Smooth muscle cell (in vitro differentiated cells): ENCODE measurements around the gene CGN. TPM values are rescaled to one million over a fixed set of nuclear protein-coding genes. Genes with fewer than 3 reads are reported as not detected.

Experiments used
- DNase-seq: peaks from one replicate; lab custom pipeline; 2025; ENCODE audit not compliant: unreplicated experiment; lab: John Stamatoyannopoulos, UW
- H2AFZ ChIP-seq: fragments of 200-600 bp; sonication (generic); 2 replicates; pipeline ENCODE4 v1.6.0; 2016; ENCODE audit warnings: antibody characterized with exemption, low read depth, mild to moderate bottlenecking
- H3F3A ChIP-seq: fragments of 200-600 bp; sonication (generic); 2 replicates; pipeline ENCODE4 v1.6.0; 2017; ENCODE audit warnings: antibody characterized with exemption, low read depth
- H3K27ac ChIP-seq: fragments of 200-600 bp; sonication (generic); 2 replicates; pipeline ENCODE4 v1.5.1; 2016; ENCODE audit warnings: low read depth, mild to moderate bottlenecking
- H3K27me3 ChIP-seq: fragments of 200-600 bp; sonication (generic); 2 replicates; pipeline ENCODE4 v1.6.1; 2016; ENCODE audit warnings: low read depth, mild to moderate bottlenecking
- H3K36me3 ChIP-seq: fragments of 200-600 bp; sonication (generic); 2 replicates; pipeline ENCODE4 v1.5.1; 2016; ENCODE audit warnings: low read depth
- H3K4me1 ChIP-seq: fragments of 200-600 bp; sonication (generic); 2 replicates; pipeline ENCODE4 v1.5.1; 2016; ENCODE audit warnings: low read depth
- H3K4me2 ChIP-seq: fragments of 200-600 bp; sonication (generic); 2 replicates; pipeline ENCODE4 v1.6.0; 2016; ENCODE audit warnings: mild to moderate bottlenecking
- H3K4me3 ChIP-seq: fragments of 200-600 bp; sonication (generic); 2 replicates; pipeline ENCODE4 v1.5.1; 2016; ENCODE audit warnings: mild to moderate bottlenecking
- H3K79me2 ChIP-seq: fragments of 200-600 bp; sonication (generic); 2 replicates; pipeline ENCODE4 v1.6.0; 2016; ENCODE audit warnings: low read depth, mild to moderate bottlenecking
- H3K9ac ChIP-seq: fragments of 200-600 bp; sonication (generic); 2 replicates; pipeline ENCODE4 v1.6.0; 2016; ENCODE audit warnings: low read depth
- H3K9me3 ChIP-seq: fragments of 200-600 bp; sonication (generic); replicated peaks from 2 replicates; pipeline ENCODE4 v1.5.1; 2016; ENCODE audit warnings: low read depth
- H4K20me1 ChIP-seq: fragments of 200-600 bp; sonication (generic); 2 replicates; pipeline ENCODE4 v1.6.0; 2016; ENCODE audit warnings: low read depth
- WGBS: methylation state at CpG from one replicate; pipeline ENCODE4 v1.1.7; 2016; ENCODE audit warnings: low lambda C conversion rate; 5-methylcytosine and 5-hydroxymethylcytosine counted together
- polyA plus RNA-seq: library from polyadenylated mRNA; unstranded; fragments of >200 nt; fragmentation: Nextera tagmentation; extraction: Ambion mirVana; gene quantifications from 2 replicates; pipeline ENCODE4 v1.2.1, GENCODE V29; 2016
- total RNA-seq: library from RNA; depleted of rRNA; stranded (reverse); fragments of >200 nt; gene quantifications from 2 replicates; pipeline ENCODE4 v1.2.3, GENCODE V29; 2014
- TF ChIP-seq, protein P1 (sequence below): fragments of 200-600 bp; sonication (generic); IDR thresholded peaks from 2 replicates; pipeline ENCODE4 v1.5.1; 2017; ENCODE audit warnings: borderline replicate concordance, mild to moderate bottlenecking, antibody characterized with exemption; ENCODE audit not compliant: insufficient read depth, poor library complexity, severe bottlenecking

The CGN gene
- total and polyA plus RNA-seq, 2 experiments from 2014 or later = 0.70 to 17.0 TPM

DNA sequence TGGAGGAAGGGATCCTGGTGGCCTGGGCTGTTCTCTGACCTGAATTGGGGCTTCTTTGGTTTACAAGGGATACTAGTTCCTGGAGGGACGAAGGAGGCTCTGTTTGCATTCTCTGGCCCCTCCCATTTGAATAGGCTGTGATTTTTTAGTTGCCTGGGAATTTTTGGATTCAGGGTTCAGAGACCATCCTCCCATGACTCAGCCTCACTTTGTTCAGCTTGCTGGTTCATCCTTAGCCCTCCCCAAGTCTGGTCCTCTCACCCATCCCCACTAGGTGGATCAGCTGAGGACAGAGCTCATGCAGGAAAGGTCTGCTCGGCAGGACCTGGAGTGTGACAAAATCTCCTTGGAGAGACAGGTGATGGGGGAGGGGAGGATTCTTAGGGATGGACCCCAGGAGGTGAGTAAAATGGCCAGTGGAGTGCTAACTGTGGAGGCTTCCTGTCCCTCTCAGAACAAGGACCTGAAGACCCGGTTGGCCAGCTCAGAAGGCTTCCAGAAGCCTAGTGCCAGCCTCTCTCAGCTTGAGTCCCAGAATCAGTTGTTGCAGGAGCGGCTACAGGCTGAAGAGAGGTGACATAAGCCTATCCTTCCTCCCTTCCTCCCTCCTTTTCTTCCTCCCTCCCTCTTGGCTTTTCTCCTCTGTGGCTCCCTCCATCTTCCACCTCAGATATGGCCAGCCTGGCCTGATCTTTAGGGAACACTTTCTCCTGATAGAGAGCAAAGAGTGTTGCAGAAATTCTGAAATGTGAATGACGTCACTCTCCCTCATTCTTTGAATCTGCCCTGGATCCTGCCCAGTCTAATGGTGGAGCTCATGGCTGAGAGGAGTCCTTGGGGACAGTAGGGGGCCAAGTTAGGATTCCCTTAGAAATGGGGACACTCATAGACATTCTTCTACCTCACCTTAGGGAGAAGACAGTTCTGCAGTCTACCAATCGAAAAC is 24.4 kb downstream of the CGN start:
- Histone ChIP-seq H3K9ac (no peak overlapping the region), H3K27ac (no peak overlapping the region), H3K9me3 (no peaks in the 10 kb centered on the region), H3F3A (no peaks in the 10 kb centered on the region), H3K4me1 (peaks cover 3% of the 10 kb centered on the region), H3K4me2 (no peak overlapping the region), H2AFZ (no peak overlapping the region), H3K4me3 (no peak overlapping the region), H3K79me2 (peaks cover under 1% of the 10 kb centered on the region), H3K36me3 (no peaks in the 10 kb centered on the region), H4K20me1 (peaks cover under 1% of the 10 kb centered on the region), H3K27me3 (no peaks in the 10 kb centered on the region)
- TF ChIP-seq, protein P1, sequence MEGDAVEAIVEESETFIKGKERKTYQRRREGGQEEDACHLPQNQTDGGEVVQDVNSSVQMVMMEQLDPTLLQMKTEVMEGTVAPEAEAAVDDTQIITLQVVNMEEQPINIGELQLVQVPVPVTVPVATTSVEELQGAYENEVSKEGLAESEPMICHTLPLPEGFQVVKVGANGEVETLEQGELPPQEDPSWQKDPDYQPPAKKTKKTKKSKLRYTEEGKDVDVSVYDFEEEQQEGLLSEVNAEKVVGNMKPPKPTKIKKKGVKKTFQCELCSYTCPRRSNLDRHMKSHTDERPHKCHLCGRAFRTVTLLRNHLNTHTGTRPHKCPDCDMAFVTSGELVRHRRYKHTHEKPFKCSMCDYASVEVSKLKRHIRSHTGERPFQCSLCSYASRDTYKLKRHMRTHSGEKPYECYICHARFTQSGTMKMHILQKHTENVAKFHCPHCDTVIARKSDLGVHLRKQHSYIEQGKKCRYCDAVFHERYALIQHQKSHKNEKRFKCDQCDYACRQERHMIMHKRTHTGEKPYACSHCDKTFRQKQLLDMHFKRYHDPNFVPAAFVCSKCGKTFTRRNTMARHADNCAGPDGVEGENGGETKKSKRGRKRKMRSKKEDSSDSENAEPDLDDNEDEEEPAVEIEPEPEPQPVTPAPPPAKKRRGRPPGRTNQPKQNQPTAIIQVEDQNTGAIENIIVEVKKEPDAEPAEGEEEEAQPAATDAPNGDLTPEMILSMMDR = no peak
- DNase-seq = no peak
- WGBS = 84% methylated on average over 6 of the region's 6 CpGs

- TF ChIP-seq, protein P1 = no peak
- no peaks in the 10 kb centered on the region for H3K36me3 ChIP-seq
- no peak overlapping the region for H3K4me3 ChIP-seq
- peaks cover 10% of the 10 kb centered on the region for H4K20me1 ChIP-seq
- H2AFZ ChIP-seq = no peak overlapping the region
- WGBS = 91% methylated on average over 7 of the region's 7 CpGs
- peak overlapping the region; percentile 85 for H3K27ac ChIP-seq
- no peak for DNase-seq
- peak overlapping the region; percentile 45 for H3K9ac ChIP-seq
- peaks cover 7% of the 10 kb centered on the region for H3K4me1 ChIP-seq
- H3K79me2 ChIP-seq = peaks cover 9% of the 10 kb centered on the region
- no peaks in the 10 kb centered on the region for H3F3A ChIP-seq
- H3K4me2 ChIP-seq = peak overlapping the region; percentile 46
- no peaks in the 10 kb centered on the region for H3K9me3 ChIP-seq
- H3K27me3 ChIP-seq = no peaks in the 10 kb centered on the region
These were observed 25.3 kb downstream of the CGN start for GRCh38 chr1:151536499-151536898.

- Histone ChIP-seq H3K79me2 (peaks cover 16% of the 10 kb centered on the region), H4K20me1 (peaks cover 16% of the 10 kb centered on the region), H3K9me3 (no peaks in the 10 kb centered on the region), H3K27ac (peak overlapping the region; percentile 85), H3K36me3 (no peaks in the 10 kb centered on the region), H3K27me3 (no peaks in the 10 kb centered on the region), H3K9ac (peak overlapping the region; percentile 45), H3K4me2 (peak overlapping the region; percentile 46), H2AFZ (no peak overlapping the region), H3K4me3 (no peak overlapping the region), H3K4me1 (peaks cover 9% of the 10 kb centered on the region), H3F3A (no peaks in the 10 kb centered on the region)
- WGBS = 12% methylated on average over 9 of the region's 9 CpGs
- TF ChIP-seq, protein P1 = no peak
- DNase-seq = no peak
These were observed 25.9 kb downstream of the CGN start for GRCh38 chr1:151537112-151537511.
